Activated naive CD8-positive, alpha-beta T cell treated with anti-CD3 and anti-CD28 coated beads, Interleukin-2, amount 50 U/mL, for 16 hours (primary cell): ENCODE measurements around the gene DEPDC1.
"Not testable (repeated sequence)": the region's sequence is repeated elsewhere in the genome, so short reads cannot be mapped to it uniquely, and the experiment has no call there.

ENCODE experiments used
- DNase-seq: peaks from one replicate; pipeline ENCODE4 v3.0.0-alpha.2; 2020; ENCODE audit warnings: low read depth, low spot score

Gene DEPDC1

DNA sequence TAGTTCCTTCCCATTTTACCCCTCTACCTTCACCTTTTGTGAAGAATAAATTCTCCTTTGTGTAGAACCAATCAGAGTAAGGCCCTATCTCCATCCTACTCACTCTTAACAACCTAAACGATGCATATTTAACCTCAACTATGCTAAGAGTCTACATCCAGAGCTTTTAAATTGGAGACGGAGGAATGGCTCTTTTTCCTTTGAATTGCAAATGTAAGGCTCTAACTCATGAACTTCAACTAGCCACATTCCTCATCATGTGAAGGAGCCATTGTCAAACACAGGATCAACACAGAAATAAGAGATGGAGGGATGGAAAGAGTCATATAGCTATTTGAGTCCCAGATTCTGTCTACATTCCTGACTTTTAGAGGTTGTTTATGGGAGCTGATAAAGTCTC is 18.2 kb downstream of the DEPDC1 start:
- DNase-seq: no peak

DNA sequence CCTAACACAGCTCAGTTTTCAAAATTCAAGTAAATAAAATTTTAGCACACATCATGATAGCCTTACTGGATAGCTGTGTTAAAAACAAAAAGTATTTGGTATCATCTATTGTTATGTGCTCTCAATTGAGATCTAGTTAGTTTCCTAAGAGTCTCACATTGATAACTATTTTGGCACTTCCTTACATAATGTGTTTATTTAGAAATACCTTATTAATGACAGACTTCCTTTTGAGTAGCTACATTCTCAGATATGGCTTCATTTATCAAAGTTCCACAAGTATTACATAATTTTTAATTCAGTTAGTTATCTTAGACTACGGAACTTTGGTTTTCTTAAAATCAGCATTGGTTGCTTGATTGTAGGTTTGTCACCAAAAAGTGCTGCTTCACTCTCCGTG is 20.3 kb downstream of the DEPDC1 start:
- DNase-seq: not testable (repeated sequence)

DNA sequence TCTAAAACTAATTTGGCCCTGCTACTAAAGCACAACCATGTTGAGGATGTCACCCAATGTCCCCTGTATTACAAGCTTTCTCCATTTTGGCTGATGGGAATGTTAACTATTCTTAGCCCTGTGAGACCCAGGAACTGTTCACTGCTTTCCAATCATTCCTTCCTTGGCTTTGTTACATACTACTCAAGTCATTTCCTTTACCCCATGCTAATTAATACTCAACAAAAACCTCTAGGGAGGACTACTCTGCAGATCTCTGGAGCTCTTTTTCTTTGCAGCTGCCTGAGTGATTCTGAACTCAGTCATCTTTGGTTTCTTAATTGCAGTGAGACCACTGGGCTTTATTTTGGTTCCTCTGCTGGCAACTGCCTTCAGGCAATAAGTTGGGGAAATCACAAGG is 23.8 kb downstream of the DEPDC1 start:
- no peak for DNase-seq

DNA sequence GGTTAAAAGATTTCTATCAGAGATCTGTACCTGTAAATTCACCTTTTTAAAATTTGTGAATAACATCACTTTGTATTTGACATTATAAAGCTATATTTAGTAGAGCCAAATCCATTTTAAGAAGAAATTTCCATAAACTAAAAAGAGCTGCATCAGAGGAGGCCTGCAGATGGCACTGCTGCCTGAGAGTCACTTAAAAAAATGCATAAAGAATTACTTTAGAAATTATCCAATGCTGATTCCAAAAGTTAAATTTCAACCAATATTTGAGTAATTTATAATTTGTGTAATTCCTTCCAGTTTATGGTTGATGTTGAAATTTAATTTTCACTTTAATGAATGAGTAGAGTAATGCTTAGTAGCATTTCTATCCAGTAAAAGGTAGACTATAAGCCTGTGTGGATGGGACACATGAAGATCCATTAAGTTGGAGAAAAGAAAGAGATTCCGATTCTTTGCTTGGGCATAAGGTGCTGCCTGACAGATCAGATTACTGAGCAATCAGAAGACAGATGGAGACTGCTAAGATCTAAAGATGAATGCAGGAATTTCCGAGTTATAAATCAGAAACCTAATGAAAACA is 26.4 kb downstream of the DEPDC1 start:
- no peak for DNase-seq

DNA sequence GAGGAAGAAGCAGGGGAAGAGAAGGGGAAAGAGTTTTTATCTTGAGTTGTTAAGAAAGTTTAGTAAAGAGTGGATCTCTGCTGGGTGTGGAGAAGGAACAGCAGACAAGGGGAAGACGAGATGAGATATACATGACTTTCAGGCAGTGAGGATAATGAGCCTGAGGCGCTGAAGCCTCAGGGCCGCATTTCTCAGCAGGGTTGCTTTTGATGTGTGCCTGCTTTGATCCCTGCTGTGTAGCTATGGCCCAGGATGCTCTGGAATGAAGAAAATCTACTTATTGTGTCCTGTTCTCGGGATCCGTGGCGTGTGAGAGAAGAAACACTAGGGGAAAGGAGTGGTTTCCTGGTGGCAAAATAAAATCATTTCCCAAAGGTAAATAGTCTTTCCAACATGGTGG is 32.0 kb downstream of the DEPDC1 start:
- DNase-seq: no peak

DNA sequence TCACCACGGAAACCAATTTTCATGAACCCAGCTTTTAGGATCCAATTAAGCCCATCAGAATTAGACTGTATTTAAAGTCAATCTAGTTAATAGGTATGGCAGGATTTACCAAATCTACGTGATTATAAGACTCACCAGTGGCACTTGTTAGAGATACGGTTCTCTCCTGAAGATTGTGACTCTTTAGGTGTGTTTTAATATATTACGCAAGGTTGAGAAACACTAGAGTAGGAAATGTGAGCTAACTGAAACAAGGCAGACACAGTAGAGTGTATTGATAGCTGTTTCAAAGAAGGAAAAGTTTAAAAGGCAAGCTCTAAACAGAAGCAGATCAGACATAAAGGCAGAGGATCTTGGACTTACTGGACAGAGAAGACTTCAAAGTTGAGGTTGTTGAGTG is 35.9 kb downstream of the DEPDC1 start:
- DNase-seq: no peak

DNA sequence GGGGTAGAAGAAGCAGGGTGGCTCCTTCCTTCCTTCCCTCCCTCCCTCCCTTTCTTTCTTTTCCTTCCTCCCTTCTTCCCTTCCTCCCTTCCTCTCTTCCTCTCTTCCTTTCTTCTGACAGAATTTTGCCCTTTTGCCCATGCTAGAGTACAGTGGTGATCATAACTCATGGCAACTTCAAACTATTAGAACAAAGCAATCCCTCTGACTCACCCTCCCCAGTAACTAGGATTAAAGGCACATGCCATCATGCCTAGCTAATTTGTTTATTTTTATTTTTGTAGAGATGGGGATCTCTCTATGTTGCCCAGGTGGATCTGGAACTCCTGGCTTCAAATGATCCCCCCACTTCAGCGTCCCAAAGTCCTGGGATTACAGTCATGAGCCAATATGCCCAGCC is 37.1 kb downstream of the DEPDC1 start:
- no peak for DNase-seq

DNA sequence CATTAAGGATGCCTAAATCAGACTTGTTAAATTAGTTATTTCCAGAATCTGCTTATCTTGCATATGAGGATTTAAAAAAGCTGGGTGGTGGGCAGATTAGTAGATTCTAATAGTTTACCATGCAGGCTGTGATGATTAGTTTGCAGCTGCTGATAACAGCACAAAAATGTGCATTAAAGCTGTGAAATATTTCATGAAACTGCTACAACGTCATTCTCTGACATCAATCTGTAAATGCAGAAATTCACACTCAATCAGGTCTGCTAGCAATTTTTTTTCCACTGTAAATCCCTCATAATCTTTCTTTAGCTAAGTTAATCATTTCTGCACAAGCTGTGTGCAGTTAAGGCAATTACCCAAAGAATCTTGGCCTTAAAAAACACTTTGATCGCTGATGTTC is 37.8 kb downstream of the DEPDC1 start:
- DNase-seq: no peak

DNA sequence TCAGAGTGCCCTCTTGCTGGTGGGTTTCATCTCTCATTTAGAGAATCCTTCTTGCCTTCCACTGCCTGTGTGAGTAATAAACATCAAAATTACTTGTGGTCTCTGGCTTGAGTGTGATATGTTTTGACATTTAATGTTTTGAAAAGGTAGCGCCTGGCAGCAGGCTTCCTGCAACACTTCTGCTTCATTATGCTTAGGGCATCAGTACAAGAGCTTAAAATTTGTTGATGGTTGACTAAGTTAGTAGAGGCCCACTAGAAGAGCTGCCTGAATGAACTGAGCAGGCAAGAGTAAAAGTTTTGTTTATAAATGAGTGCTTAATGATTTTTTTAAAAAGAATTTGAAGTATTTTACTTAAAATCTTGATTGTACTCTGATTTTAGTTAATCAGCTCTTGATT is 40.7 kb downstream of the DEPDC1 start:
- no peak for DNase-seq

DNA sequence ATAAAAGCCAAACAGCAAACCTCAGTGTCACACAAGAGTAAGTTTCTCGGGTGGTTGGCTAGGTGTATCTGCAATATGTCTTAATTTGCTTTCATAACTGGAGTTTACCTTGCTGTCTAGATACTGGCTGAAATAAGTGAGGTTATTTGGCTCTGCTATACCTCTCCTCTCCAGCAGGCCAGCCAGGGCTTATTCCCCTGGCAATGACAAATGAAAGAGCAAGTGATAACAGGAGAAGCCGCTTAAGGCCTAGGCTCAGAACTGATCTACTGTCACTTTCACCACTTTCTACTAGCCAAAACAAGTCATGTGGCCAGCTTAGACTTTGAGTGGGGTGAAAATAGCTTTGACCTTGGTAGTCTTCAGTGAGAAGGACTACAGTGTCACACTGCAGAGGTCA is 42.3 kb downstream of the DEPDC1 start:
- no peak for DNase-seq

DNA sequence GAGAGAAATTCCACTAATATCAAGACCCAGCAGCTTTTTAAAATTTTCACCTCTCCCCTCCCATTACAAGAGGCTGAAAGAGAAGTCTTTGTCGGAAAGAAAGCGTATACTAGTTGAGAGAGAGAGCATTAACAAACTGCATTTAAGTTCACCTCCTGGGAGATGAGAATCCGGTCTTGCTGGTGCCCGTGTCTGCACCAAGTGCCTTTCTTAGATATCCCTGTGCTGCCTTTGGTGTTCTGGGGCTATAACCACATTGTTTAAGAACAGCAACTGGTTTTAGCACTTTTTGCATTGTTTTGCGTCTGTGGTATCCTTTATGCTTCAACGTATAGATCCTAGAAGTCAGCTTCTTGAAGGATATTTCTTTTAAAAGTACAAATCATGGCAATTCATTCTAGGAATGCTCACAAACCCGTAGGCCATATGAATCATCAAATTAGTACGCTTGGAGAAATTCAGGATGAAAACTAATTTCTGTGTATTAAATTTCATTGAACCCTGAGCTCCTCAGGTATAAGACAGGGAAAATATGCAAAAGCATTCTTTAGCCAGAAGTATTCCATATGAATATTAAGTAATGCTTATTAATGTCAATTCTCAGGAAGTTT is 43.7 kb downstream of the DEPDC1 start:
- no peak for DNase-seq

DNA sequence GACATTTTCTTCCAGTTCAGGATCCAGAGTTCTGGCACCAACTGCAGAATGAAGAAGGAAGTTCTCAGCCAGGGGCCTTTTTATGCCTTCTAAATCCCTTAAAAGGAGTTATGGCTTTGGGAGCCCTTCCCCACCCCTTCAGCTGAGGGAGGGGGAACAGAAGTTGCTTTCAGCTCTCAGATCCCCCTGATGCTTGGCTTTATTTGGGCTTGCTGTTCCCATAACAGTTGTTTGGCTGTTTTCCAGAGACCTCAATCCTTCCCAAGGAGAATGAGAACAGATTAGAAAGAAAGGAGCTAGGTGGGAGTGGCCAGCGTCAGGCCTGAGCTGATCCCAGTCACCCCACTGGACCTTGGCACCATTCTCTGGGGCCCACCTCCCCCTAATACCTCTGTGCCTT is 47.0 kb downstream of the DEPDC1 start, which contains the start of gene RPE65:
RPE65 (minus strand) TSS at position 54 of the 400 bp plus-strand sequence; CDS start at position 5, 49 bp downstream.
- DNase-seq: no peak

DNA sequence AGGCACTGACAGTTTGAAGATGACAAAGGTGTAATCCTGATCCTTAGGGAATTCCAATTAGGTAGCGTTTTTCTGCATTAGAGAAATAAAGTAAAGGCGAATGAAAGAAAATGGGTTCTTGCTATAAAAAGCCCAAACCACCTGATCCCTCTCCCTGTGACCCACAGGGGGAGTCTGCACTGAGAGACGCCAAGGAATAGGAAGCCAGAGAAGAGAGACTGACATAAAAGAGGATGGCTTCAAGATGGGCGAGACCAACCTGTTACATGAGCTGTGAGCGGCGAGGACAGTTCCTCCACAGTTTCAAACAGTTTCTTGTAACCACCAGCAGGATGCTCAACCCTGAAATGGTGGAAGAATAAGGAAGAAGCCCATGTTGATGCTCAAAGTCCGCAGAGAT is 48.5 kb downstream of the DEPDC1 start:
- no peak for DNase-seq

DNA sequence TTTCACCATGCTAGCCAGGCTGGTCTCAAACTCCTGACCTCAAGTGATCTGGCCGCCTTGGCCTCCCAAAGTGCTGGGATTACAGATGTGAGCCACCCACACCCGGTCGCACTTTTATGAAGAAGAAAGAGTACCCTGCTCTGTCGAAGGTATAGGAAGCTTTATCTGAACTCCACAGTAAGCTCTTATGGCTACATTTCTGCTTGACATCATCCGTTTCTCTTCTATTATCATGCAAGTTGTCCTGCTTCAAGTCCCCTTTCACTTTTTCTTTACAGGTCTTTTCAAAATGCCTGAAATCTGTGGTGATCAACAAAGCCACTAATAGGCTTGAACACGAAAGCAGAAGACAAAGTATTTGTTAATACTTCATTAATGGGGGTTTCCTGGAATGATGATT is 51.2 kb downstream of the DEPDC1 start:
- no peak for DNase-seq

DNA sequence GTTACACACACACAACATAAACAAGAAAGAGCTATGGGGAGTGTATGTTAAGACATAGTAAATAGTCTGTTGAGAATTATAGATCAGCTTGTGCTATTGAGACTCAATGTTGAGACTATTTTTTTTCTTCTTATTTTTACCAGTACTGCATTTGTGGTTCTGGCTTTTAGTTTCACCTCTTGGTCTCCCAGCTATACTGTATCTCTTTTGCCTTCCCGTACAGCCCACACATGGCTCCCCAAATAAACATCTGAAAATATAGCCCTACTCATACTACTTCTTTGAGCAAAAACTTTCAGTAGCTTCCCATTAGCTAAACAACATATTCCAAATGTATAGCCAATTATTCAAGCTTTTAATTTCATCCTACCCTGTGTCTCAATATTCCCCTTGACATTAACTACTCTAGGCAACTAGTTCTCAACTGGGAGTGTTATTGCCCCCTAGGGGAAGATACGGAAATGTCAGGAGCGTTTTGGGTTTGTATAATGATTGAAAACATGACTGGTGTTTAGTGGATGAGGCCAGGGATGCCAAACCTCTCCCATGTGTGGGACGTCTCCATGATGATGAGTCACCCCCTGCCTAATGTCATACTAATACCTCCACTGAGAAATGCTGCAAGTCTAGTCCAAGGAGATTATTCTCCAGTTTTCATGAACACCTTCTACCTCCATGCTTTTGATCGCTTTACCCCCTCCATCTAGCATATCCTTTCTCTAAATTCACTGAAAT is 53.9 kb downstream of the DEPDC1 start:
- no peak for DNase-seq

DNA sequence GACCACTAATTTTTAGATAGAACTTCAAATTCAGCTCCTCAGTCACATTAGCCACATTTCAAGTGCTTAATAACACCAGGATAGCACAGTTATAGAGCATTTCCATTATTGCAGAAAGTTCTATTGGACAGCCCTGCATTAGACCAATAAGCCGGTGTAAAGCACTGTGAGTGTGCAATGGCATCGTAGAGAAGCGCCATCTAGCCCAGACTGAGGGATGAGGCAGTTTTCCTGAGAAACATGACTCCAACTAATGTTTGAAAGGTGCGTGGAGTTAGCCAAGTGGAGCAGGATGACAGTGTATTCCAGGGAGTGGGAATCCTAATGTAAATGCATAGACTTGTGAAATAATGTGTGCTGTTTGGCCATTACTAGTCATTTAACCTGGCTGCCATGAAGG is 54.9 kb downstream of the DEPDC1 start:
- no peak for DNase-seq

DNA sequence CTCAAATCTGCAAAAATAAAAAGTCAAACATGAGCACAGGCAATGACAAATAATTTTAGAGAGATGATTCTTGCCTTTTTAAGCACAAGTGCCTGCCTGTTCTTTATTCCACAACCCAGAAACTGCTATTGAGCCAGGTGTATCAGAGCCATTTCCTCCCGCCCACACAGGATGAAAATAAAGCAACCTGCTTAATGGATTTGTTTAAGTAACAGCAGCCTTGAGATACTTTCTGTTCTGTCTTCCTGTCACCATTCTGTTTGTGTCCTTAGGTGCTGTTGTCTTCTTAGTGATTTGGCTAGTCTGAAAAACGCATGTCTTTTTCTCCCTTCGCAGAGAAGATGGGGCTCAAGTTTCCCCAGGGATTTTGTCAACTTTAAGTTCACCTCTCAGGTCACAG is 58.6 kb downstream of the DEPDC1 start:
- no peak for DNase-seq

DNA sequence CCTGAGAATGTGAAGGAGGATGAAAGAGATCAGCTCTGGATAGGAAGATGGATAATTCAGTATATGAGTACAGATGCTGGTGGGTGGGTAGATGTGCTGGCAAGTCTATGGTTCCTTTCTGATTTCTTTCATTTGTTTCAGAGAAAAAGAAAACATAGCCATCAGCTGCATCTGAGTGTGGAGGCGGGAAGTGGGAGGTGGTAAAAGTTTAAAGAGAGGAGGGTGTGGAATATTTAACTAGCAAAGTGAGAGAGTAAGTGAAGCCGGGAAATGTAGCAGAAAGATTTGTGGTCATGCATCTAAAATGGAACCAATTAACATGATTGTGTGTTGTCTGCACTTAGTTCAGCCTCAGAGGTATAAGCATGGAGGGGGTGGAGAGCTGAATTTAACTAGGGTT is 63.5 kb downstream of the DEPDC1 start:
- DNase-seq: no peak

DNA sequence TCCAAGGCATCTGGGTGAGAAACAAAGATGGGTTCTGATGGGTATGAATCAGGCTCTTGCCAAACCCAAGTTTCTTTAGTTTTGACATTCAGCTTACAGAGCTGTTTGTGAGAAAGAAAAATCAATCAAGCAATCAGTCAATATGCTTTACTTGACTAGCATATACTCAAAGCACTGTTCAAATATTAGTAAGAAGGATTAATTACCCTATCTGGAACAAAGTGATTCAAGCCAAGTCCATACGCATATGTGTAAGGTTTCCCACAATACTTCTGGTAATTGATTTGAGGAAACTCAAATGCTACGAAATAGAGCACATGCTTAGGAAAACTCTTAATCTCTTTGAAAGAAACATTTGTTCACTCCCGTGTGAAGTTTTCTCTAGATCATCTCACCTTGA is 65.8 kb downstream of the DEPDC1 start:
- DNase-seq: no peak

DNA sequence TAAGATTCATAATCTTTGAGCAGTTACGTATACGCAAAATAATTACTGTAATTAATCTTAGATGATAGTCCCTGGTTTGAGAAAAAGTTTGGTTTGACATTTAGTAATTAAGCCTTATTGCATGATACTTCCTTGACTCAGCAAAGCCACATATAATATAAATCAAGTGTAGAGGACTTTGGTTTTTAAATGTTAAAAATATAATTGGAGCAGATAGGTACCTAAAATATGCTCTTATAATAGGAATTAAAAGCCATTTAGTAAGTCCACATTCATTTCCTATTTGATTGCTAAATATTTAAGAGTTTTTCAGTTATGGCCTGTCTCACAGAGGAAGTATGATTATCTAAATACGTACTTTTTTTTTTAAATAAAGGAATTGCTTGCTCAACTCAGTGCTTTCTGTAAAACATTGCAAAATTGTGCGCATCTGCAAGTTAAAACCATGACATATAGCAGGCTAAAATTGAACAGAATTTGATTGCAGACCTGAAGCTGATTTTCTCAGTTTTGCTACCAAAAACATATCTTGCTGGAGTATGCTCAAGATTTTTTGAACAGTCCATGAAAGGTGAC is 67.6 kb downstream of the DEPDC1 start:
- DNase-seq: no peak

DNA sequence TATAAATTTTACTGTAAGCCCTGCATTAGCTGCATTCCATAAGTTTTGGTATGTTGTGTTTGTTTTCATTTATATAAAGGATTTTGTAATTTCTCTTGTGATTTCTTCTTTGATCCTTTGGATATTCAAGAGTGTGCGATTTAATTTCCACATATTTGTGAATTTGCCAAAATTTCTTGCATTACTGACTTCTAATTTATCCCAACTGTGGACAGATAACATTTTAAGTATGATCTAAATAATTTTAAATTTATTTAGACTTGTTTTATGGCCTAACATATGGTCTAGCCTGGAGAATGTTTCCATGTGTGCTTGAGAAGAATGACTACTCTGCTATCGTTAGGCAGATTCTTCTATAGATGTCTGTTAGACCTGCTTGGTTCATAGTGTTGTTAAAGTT is 70.3 kb downstream of the DEPDC1 start:
- no peak for DNase-seq
